Nephron progenitor cell (in vitro differentiated cells): ENCODE measurements around the gene DPP6.

ENCODE experiments used
- DNase-seq: peaks from one replicate; pipeline ENCODE4 v3.0.0; 2021
- H3K27ac Mint-ChIP-seq: 2 replicates; pipeline ENCODE4 v1.8.0; 2021; ENCODE audit warnings: mild to moderate bottlenecking, moderate library complexity, mixed read lengths
- H3K27me3 Mint-ChIP-seq: 2 replicates; pipeline ENCODE4 v1.8.0; 2021; ENCODE audit warnings: mild to moderate bottlenecking, low read depth, mixed read lengths; ENCODE audit not compliant: poor library complexity
- H3K36me3 Mint-ChIP-seq: 2 replicates; pipeline ENCODE4 v1.8.0; 2021; ENCODE audit warnings: low read depth, mixed read lengths
- H3K4me1 Mint-ChIP-seq: 2 replicates; pipeline ENCODE4 v1.8.0; 2021; ENCODE audit warnings: mixed read lengths
- H3K4me3 Mint-ChIP-seq: 2 replicates; pipeline ENCODE4 v1.8.0; 2021; ENCODE audit warnings: mild to moderate bottlenecking, moderate library complexity, mixed read lengths
- H3K9me3 Mint-ChIP-seq: 2 replicates; pipeline ENCODE4 v1.8.0; 2021; ENCODE audit warnings: mild to moderate bottlenecking, moderate library complexity, mixed read lengths
- TF ChIP-seq, protein P1 (sequence below): fragments of 200-600 bp; sonication (generic); IDR thresholded peaks from 2 replicates; pipeline ENCODE4 v1.5.0; 2021; ENCODE audit warnings: antibody characterized with exemption

The DPP6 gene

GRCh38 chr7:154767821-154768415, 715.7 kb downstream of the DPP6 start:
- H3K27me3 Mint-ChIP-seq = peaks cover 6% of the 10 kb centered on the region
- peaks cover 8% of the 10 kb centered on the region for H3K4me1 Mint-ChIP-seq
- TF ChIP-seq, protein P1, sequence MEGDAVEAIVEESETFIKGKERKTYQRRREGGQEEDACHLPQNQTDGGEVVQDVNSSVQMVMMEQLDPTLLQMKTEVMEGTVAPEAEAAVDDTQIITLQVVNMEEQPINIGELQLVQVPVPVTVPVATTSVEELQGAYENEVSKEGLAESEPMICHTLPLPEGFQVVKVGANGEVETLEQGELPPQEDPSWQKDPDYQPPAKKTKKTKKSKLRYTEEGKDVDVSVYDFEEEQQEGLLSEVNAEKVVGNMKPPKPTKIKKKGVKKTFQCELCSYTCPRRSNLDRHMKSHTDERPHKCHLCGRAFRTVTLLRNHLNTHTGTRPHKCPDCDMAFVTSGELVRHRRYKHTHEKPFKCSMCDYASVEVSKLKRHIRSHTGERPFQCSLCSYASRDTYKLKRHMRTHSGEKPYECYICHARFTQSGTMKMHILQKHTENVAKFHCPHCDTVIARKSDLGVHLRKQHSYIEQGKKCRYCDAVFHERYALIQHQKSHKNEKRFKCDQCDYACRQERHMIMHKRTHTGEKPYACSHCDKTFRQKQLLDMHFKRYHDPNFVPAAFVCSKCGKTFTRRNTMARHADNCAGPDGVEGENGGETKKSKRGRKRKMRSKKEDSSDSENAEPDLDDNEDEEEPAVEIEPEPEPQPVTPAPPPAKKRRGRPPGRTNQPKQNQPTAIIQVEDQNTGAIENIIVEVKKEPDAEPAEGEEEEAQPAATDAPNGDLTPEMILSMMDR = no peak
- no peak overlapping the region for H3K27ac Mint-ChIP-seq
- no peak overlapping the region for H3K4me3 Mint-ChIP-seq
- no peaks in the 10 kb centered on the region for H3K36me3 Mint-ChIP-seq
- no peak for DNase-seq
- no peaks in the 10 kb centered on the region for H3K9me3 Mint-ChIP-seq

DNA sequence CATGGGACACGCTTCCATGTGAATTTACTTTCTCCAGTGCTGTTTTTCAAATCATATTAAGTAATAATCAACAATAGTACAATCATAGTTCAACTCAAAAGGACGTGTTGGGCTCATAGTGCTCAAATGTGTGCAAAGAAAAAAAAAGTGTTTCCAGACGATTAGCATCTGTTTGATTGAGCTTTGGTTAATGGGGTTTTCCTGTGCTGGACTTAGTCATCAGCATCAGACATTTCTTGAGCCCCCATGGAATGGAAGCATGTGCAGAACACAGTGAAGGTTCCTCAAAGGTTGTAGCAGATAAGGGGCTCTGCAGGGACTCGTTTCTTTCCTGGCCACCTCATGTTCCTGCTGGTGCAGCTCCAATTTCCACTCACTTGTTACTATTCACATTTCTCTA, 716.8 kb downstream of the DPP6 start:
- Mint-ChIP-seq H3K36me3 (no peaks in the 10 kb centered on the region), H3K9me3 (no peaks in the 10 kb centered on the region), H3K4me1 (peaks cover 8% of the 10 kb centered on the region), H3K27ac (no peak overlapping the region), H3K27me3 (peaks cover 7% of the 10 kb centered on the region), H3K4me3 (no peak overlapping the region)
- TF ChIP-seq, protein P1 = no peak
- no peak for DNase-seq

DNA sequence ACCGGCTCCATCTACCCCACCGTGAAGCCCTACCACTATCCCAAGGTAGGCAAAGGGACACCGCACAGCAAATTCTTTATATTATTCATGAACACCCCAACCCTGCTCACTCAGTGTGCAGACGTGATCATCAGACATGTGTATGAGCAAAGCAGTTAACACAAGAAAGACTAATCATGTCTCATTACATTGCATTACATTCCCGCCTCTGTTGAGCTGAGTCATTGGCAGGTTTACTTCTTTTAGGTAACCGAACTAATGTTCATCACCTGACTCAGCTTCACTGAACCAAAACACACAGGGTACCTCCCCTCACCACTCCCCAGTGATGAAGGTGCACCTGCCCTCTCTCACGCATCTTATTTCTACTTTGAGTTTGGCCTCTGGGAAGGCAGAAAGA, 717.3 kb downstream of the DPP6 start:
- Mint-ChIP-seq H3K9me3 (no peaks in the 10 kb centered on the region), H3K27me3 (peaks cover 7% of the 10 kb centered on the region), H3K27ac (no peak overlapping the region), H3K36me3 (no peaks in the 10 kb centered on the region), H3K4me1 (peaks cover 8% of the 10 kb centered on the region), H3K4me3 (no peak overlapping the region)
- no peak for DNase-seq
- TF ChIP-seq, protein P1 = no peak

- no peak overlapping the region for H3K4me3 Mint-ChIP-seq
- no peak for DNase-seq
- no peaks in the 10 kb centered on the region for H3K36me3 Mint-ChIP-seq
- H3K4me1 Mint-ChIP-seq = peaks cover 8% of the 10 kb centered on the region
- H3K27me3 Mint-ChIP-seq = peaks cover 7% of the 10 kb centered on the region
- TF ChIP-seq, protein P1 = no peak
- no peaks in the 10 kb centered on the region for H3K9me3 Mint-ChIP-seq
- H3K27ac Mint-ChIP-seq = no peak overlapping the region
These were observed 718.2 kb downstream of the DPP6 start for GRCh38 chr7:154770361-154770760.

- TF ChIP-seq, protein P1 = no peak
- H3K9me3 Mint-ChIP-seq = no peaks in the 10 kb centered on the region
- no peak overlapping the region for H3K27ac Mint-ChIP-seq
- H3K4me3 Mint-ChIP-seq = no peak overlapping the region
- no peak for DNase-seq
- peaks cover 8% of the 10 kb centered on the region for H3K4me1 Mint-ChIP-seq
- H3K36me3 Mint-ChIP-seq = no peaks in the 10 kb centered on the region
- peaks cover 7% of the 10 kb centered on the region for H3K27me3 Mint-ChIP-seq
These were observed 718.8 kb downstream of the DPP6 start for GRCh38 chr7:154770962-154771361.

GRCh38 chr7:154774303-154774969, 722.2 kb downstream of the DPP6 start:
- Mint-ChIP-seq H3K9me3 (peaks cover 3% of the 10 kb centered on the region), H3K27me3 (peaks cover 11% of the 10 kb centered on the region), H3K4me1 (no peaks in the 10 kb centered on the region), H3K27ac (no peak overlapping the region), H3K36me3 (no peaks in the 10 kb centered on the region), H3K4me3 (no peak overlapping the region)
- DNase-seq = no peak
- TF ChIP-seq, protein P1 = no peak
